OCI-LY7 (cell line): ENCODE data around the gene SIGMAR1. TPM values are rescaled to one million over a fixed set of nuclear protein-coding genes. Genes with fewer than 3 reads are reported as not detected.

Experiments
- BruUV-seq: library from RNA; stranded (reverse); fragments of 400-500 nt; replicated peaks from 2 replicates; lab custom pipeline; 2021; lab: Mats Ljungman, UMichigan
- CTCF ChIA-PET: fragments of 300-600 bp; sonication (Branson Sonifier 250); formaldehyde crosslinking; loops from one replicate; lab custom pipeline; 2022; ENCODE audit warnings: antibody characterized with exemption; ENCODE audit not compliant: unreplicated experiment; lab: Charles Lee
- POLR2A ChIA-PET: fragments of 300-600 bp; sonication (Branson Sonifier 250); formaldehyde crosslinking; loops from one replicate; lab custom pipeline; 2022; ENCODE audit warnings: antibody characterized with exemption; lab: Charles Lee
- DNase-seq: peaks from one replicate; pipeline ENCODE4 v3.0.0-alpha.2; 2015; ENCODE audit warnings: low spot score
- H2AFZ ChIP-seq: fragments of 200-600 bp; sonication (generic), shearing (Covaris generic); 2 replicates; pipeline ENCODE4 v1.6.1; 2014; ENCODE audit warnings: mild to moderate bottlenecking, antibody characterized with exemption, low read length, moderate library complexity
- H3K27ac ChIP-seq: fragments of 200-600 bp; sonication (generic); 2 replicates; pipeline ENCODE4 v1.5.1; 2014; ENCODE audit warnings: mixed run types, low read depth, mild to moderate bottlenecking, moderate library complexity, low read length, inconsistent platforms; ENCODE audit not compliant: poor library complexity, severe bottlenecking
- H3K36me3 ChIP-seq: fragments of 200-600 bp; sonication (generic); 2 replicates; pipeline ENCODE4 v1.6.1; 2014; ENCODE audit warnings: mild to moderate bottlenecking, antibody characterized with exemption, low read length, moderate library complexity, mixed read lengths; ENCODE audit not compliant: insufficient read depth
- H3K4me1 ChIP-seq: fragments of 200-600 bp; sonication (generic); 2 replicates; pipeline ENCODE4 v1.5.1; 2014; ENCODE audit warnings: mild to moderate bottlenecking, low read length; ENCODE audit not compliant: insufficient read depth, poor library complexity, severe bottlenecking
- H3K4me2 ChIP-seq: fragments of 200-600 bp; sonication (generic); 2 replicates; pipeline ENCODE4 v1.6.1; 2014; ENCODE audit warnings: mild to moderate bottlenecking, low read length
- H3K4me3 ChIP-seq: fragments of 200-600 bp; sonication (generic); 2 replicates; pipeline ENCODE4 v1.5.1; 2014; ENCODE audit warnings: mild to moderate bottlenecking, low read depth, low read length; ENCODE audit not compliant: poor library complexity, severe bottlenecking
- H3K79me2 ChIP-seq: fragments of 200-600 bp; sonication (generic); 2 replicates; pipeline ENCODE4 v1.6.1; 2016; ENCODE audit warnings: low read depth, mild to moderate bottlenecking, low read length, moderate library complexity, mixed read lengths; ENCODE audit not compliant: insufficient read depth
- H3K9me2 ChIP-seq: fragments of 200-600 bp; sonication (generic); 2 replicates; pipeline ENCODE4 v1.6.1; 2016; ENCODE audit warnings: mild to moderate bottlenecking, low read length, mixed read lengths; ENCODE audit not compliant: insufficient read depth
- H3K9me3 ChIP-seq: fragments of 200-600 bp; sonication (generic); 2 replicates; pipeline ENCODE4 v1.6.1; 2014; ENCODE audit warnings: mild to moderate bottlenecking, mixed run types, low read length, mixed read lengths
- H4K20me1 ChIP-seq: fragments of 200-600 bp; sonication (generic); 2 replicates; pipeline ENCODE4 v1.6.1; 2014; ENCODE audit warnings: mild to moderate bottlenecking, antibody characterized with exemption, low read length, moderate library complexity, mixed read lengths; ENCODE audit not compliant: insufficient read depth
- CTCF ChIP-seq: fragments of 200-600 bp; sonication (generic); conservative IDR thresholded peaks from 2 replicates; pipeline ENCODE4 v1.5.1; 2014; ENCODE audit warnings: mild to moderate bottlenecking, antibody characterized with exemption, low read length, moderate library complexity, mixed read lengths
- EZH2phosphoT487 ChIP-seq: fragments of 200-600 bp; sonication (generic); IDR thresholded peaks from 2 replicates; pipeline ENCODE4 v1.6.1; 2018; ENCODE audit warnings: low read depth, borderline replicate concordance, mild to moderate bottlenecking, mixed run types, antibody characterized with exemption, low read length, moderate library complexity, mixed read lengths
- intact Hi-C: fragments of 100-400 bp; cut with micrococcal nuclease; formaldehyde crosslinking; loops from one replicate; pipeline ENCODE4 v1.10.0; 2022; ENCODE audit not compliant: unreplicated experiment
- total RNA-seq, 2 experiments: library from RNA; depleted of rRNA in 1 of 2; stranded (reverse); fragments of >200 nt in 1 of 2; shearing (Covaris generic) in 1 of 2; gene quantifications; 2 replicates each; pipeline ENCODE4 v1.2.3, GENCODE V29; 2014 to 2022

The SIGMAR1 gene
- total RNA-seq, 2 experiments from 2014 or later = 103 to 110 TPM

- BruUV-seq = no TSS peak
- no peaks in the 10 kb centered on the region for H3K9me2 ChIP-seq
- intact Hi-C loops = no loop called here
- CTCF ChIA-PET = no interaction called here
- POLR2A ChIA-PET = interaction anchor here (1.2 to 1.4 kb wide), 2 partner anchors 9 to 17 kb away, joined by 3 read pairs; partner anchors contain the start of genes DCTN3 and GALT
- no peaks in the 10 kb centered on the region for H3K9me3 ChIP-seq
- no peaks in the 10 kb centered on the region for H3K4me1 ChIP-seq
- H2AFZ ChIP-seq = no peak within 1 kb of the TSS
- H3K79me2 ChIP-seq = no peaks in the 10 kb centered on the region
- no peak for DNase-seq
- H4K20me1 ChIP-seq = 0 out of 2 replicates have a peak, but pooled peaks cover 5% of the 10 kb centered on the region
- no peak within 1 kb of the TSS for H3K4me2 ChIP-seq
- H3K4me3 ChIP-seq = no peak within 1 kb of the TSS
- TF ChIP-seq EZH2phosphoT487 (no peak), CTCF (no peak)
- H3K27ac ChIP-seq = no peak within 1 kb of the TSS
- no peaks in the 10 kb centered on the region for H3K36me3 ChIP-seq
Observed at GRCh38 chr9:34628656-34629490, 8.7 kb downstream of the SIGMAR1 start, which contains the start of gene ARID3C. Gene ARID3C, minus strand, starts transcription at chr9:34629066. Its CDS starts 1,052 bp downstream, at chr9:34628014.

- no peaks in the 10 kb centered on the region for H3K4me1 ChIP-seq
- H4K20me1 ChIP-seq = 0 out of 2 replicates have a peak, but pooled peaks cover 5% of the 10 kb centered on the region
- no peak overlapping the region for H3K4me2 ChIP-seq
- POLR2A ChIA-PET = interaction anchor here (1.4 kb wide), 1 partner anchor 8 kb away, joined by 3 read pairs; the partner anchor contains the start of gene DCTN3
- intact Hi-C loops = no loop called here
- H3K9me2 ChIP-seq = no peaks in the 10 kb centered on the region
- no peak overlapping the region for H2AFZ ChIP-seq
- no peaks in the 10 kb centered on the region for H3K36me3 ChIP-seq
- no peak for DNase-seq
- H3K9me3 ChIP-seq = no peaks in the 10 kb centered on the region
- H3K27ac ChIP-seq = no peak overlapping the region
- no peaks in the 10 kb centered on the region for H3K79me2 ChIP-seq
- H3K4me3 ChIP-seq = no peak overlapping the region
- TF ChIP-seq CTCF (no peak), EZH2phosphoT487 (no peak; the same call in 1 of the 2 replicates)
- no TSS peak for BruUV-seq
- CTCF ChIA-PET = no interaction called here
Observed at GRCh38 chr9:34627716-34628655, 9.6 kb downstream of the SIGMAR1 start.
